Measurements from ENCODE around the gene C10orf105. TPM values are rescaled to one million over a fixed set of nuclear protein-coding genes. Genes with fewer than 3 reads are reported as not detected.
A peak's percentile ranks its signal among the peaks of the same experiment; 100 is the strongest.

Gene C10orf105
- total and polyA plus RNA-seq, 2 donors from 2014 or later = 0.35 TPM; not detected in 1

- FAIRE-seq = no peak
- TF ChIP-seq CTCF (IDR thresholded peaks at IDR 0.05; ENCODE audit: borderline replicate concordance, extremely low read depth, insufficient read depth) = no peak
- intact Hi-C loops (cut with DNase I) = no loop called here
- Histone ChIP-seq H3K36me3 (ENCODE audit: control insufficient read depth in 2 of 3, insufficient read depth in 3 of 3, low read length in 3 of 3) (no peaks in the 10 kb centered on the region), H3K27ac (ENCODE audit: low read depth in 2 of 2, low read length in 2 of 2) (no peak overlapping the region), H3K4me3 (ENCODE audit: low read length in 3 of 3) (no peak overlapping the region), H3K9me3 (ENCODE audit: control insufficient read depth in 2 of 3, insufficient read depth in 1 of 3, low read length in 3 of 3) (no peaks in the 10 kb centered on the region), H3K4me1 (ENCODE audit: control insufficient read depth in 2 of 3, insufficient read depth in 2 of 3, low read depth in 1 of 3, low read length in 3 of 3) (no peaks in the 10 kb centered on the region), H3K9ac (ENCODE audit: low read length in 3 of 3) (no peak overlapping the region), H3K27me3 (ENCODE audit: control insufficient read depth, insufficient read depth, low read length) (no peaks in the 10 kb centered on the region)
- peak in 1 of 5 donors; percentile 60 for DNase-seq
These were observed 710 bp upstream of the C10orf105 start for GRCh38 chr10:71720288-71720687.

GRCh38 chr10:71719042-71719441 lies 536 bp downstream of the C10orf105 start:
- H3K9ac ChIP-seq (ENCODE audit: low read length in 3 of 3) = no peak overlapping the region
- FAIRE-seq (no peak), DNase-seq (no peak)
- H3K9me3 ChIP-seq (ENCODE audit: control insufficient read depth in 2 of 3, insufficient read depth in 1 of 3, low read length in 3 of 3) = no peaks in the 10 kb centered on the region
- no peaks in the 10 kb centered on the region for H3K36me3 ChIP-seq (ENCODE audit: control insufficient read depth in 2 of 3, insufficient read depth in 3 of 3, low read length in 3 of 3)
- peaks cover 0 to 6% (median under 1%) of the 10 kb centered on the region in 3 donors for H3K4me1 ChIP-seq (ENCODE audit: control insufficient read depth in 2 of 3, insufficient read depth in 2 of 3, low read depth in 1 of 3, low read length in 3 of 3)
- H3K4me3 ChIP-seq (ENCODE audit: low read length in 3 of 3) = no peak overlapping the region
- H3K27me3 ChIP-seq (ENCODE audit: control insufficient read depth, insufficient read depth, low read length) = no peaks in the 10 kb centered on the region
- no peak for TF ChIP-seq CTCF (IDR thresholded peaks at IDR 0.05; ENCODE audit: borderline replicate concordance, extremely low read depth, insufficient read depth)
- no peak overlapping the region for H3K27ac ChIP-seq (ENCODE audit: low read depth in 2 of 2, low read length in 2 of 2)
- intact Hi-C loops (cut with DNase I) = no loop called here

GRCh38 chr10:71718165-71718698 lies 1.3 kb downstream of the C10orf105 start:
- no peak for FAIRE-seq
- Histone ChIP-seq H3K9ac (ENCODE audit: low read length in 3 of 3) (no peak overlapping the region), H3K4me3 (ENCODE audit: low read length in 3 of 3) (no peak overlapping the region), H3K36me3 (ENCODE audit: control insufficient read depth in 2 of 3, insufficient read depth in 3 of 3, low read length in 3 of 3) (no peaks in the 10 kb centered on the region), H3K27me3 (ENCODE audit: control insufficient read depth, insufficient read depth, low read length) (no peaks in the 10 kb centered on the region), H3K9me3 (ENCODE audit: control insufficient read depth in 2 of 3, insufficient read depth in 1 of 3, low read length in 3 of 3) (no peaks in the 10 kb centered on the region), H3K4me1 (ENCODE audit: control insufficient read depth in 2 of 3, insufficient read depth in 2 of 3, low read depth in 1 of 3, low read length in 3 of 3) (peaks cover 0 to 13% (median 6%) of the 10 kb centered on the region in 3 donors), H3K27ac (ENCODE audit: low read depth in 2 of 2, low read length in 2 of 2) (no peak overlapping the region)
- no peak for DNase-seq
- intact Hi-C loops (cut with DNase I) = no loop called here
- no peak for TF ChIP-seq CTCF (IDR thresholded peaks at IDR 0.05; ENCODE audit: borderline replicate concordance, extremely low read depth, insufficient read depth)

- intact Hi-C loops (cut with DNase I) = no loop called here
- DNase-seq = peak in 2 of 5 donors; percentile 33 to 81
- Histone ChIP-seq H3K27me3 (ENCODE audit: control insufficient read depth, insufficient read depth, low read length) (no peaks in the 10 kb centered on the region), H3K36me3 (ENCODE audit: control insufficient read depth in 2 of 3, insufficient read depth in 3 of 3, low read length in 3 of 3) (no peaks in the 10 kb centered on the region), H3K4me3 (ENCODE audit: low read length in 3 of 3) (no peak overlapping the region), H3K27ac (ENCODE audit: low read depth in 2 of 2, low read length in 2 of 2) (no peak overlapping the region), H3K9ac (ENCODE audit: low read length in 3 of 3) (no peak overlapping the region), H3K9me3 (ENCODE audit: control insufficient read depth in 2 of 3, insufficient read depth in 1 of 3, low read length in 3 of 3) (no peaks in the 10 kb centered on the region), H3K4me1 (ENCODE audit: control insufficient read depth in 2 of 3, insufficient read depth in 2 of 3, low read depth in 1 of 3, low read length in 3 of 3) (peaks cover 0 to 15% (median 6%) of the 10 kb centered on the region in 3 donors)
- FAIRE-seq = no peak
- TF ChIP-seq CTCF (IDR thresholded peaks at IDR 0.05; ENCODE audit: borderline replicate concordance, extremely low read depth, insufficient read depth) = no peak
These were observed 2.0 kb downstream of the C10orf105 start for GRCh38 chr10:71717551-71717951.
